Measurements from ENCODE around the gene C4B. TPM values are rescaled to one million over a fixed set of nuclear protein-coding genes. Genes with fewer than 3 reads are reported as not detected.
"Not testable (repeated sequence)": the region's sequence is repeated elsewhere in the genome, so short reads cannot be mapped to it uniquely, and the experiment has no call there.

Gene C4B
- 0.44 and 1.4 TPM in 2 replicates for total RNA-seq

GRCh38 chr6:32014547-32014946, at the start of gene C4B:
C4B (plus strand) TSS chr6:32014795; CDS start chr6:32014846, 51 bp downstream.
- not testable (repeated sequence) for DNase-seq (ENCODE audit: low read depth in 2 of 2)

- no peak for DNase-seq (ENCODE audit: low read depth in 2 of 2)
Observed at GRCh38 chr6:31965700-31966099, 48.9 kb upstream of the C4B start.

GRCh38 chr6:31966506-31966905, 48.1 kb upstream of the C4B start:
- no peak for DNase-seq (ENCODE audit: low read depth in 2 of 2)

- DNase-seq (ENCODE audit: low read depth in 2 of 2), result no peak
Observed at GRCh38 chr6:31966997-31967925, 47.3 kb upstream of the C4B start.

GRCh38 chr6:31967926-31968320, 46.7 kb upstream of the C4B start:
- no peak for DNase-seq (ENCODE audit: low read depth in 2 of 2)

GRCh38 chr6:31968326-31968725, 46.3 kb upstream of the C4B start:
- DNase-seq (ENCODE audit: low read depth in 2 of 2), result no peak

- DNase-seq (ENCODE audit: low read depth in 2 of 2), result no peak
Observed at GRCh38 chr6:31968791-31969711, 45.5 kb upstream of the C4B start.

- DNase-seq (ENCODE audit: low read depth in 2 of 2), result no peak
Observed at GRCh38 chr6:31969712-31970603, 44.6 kb upstream of the C4B start.

- peak in 1 of 2 donors; percentile 8 for DNase-seq (ENCODE audit: low read depth in 2 of 2)
Observed at GRCh38 chr6:31970604-31971271, 43.9 kb upstream of the C4B start.

GRCh38 chr6:31971279-31971992, 43.2 kb upstream of the C4B start:
- DNase-seq (ENCODE audit: low read depth in 2 of 2), result no peak

- DNase-seq (ENCODE audit: low read depth in 2 of 2), result peak; percentile 99 to 100
Observed at GRCh38 chr6:31971993-31972708, 42.4 kb upstream of the C4B start, which contains the start of gene DXO. DXO (minus strand) TSS chr6:31972138; CDS start chr6:31971675, 463 bp downstream.

GRCh38 chr6:31972709-31973350, 41.8 kb upstream of the C4B start:
- peak; percentile 53 to 55 for DNase-seq (ENCODE audit: low read depth in 2 of 2)

GRCh38 chr6:31976065-31976464, 38.5 kb upstream of the C4B start:
- DNase-seq (ENCODE audit: low read depth in 2 of 2), result not testable (repeated sequence)

GRCh38 chr6:31977816-31978431, 36.7 kb upstream of the C4B start:
- no peak for DNase-seq (ENCODE audit: low read depth in 2 of 2)

- DNase-seq (ENCODE audit: low read depth in 2 of 2), result no peak
Observed at GRCh38 chr6:31978831-31979230, 35.8 kb upstream of the C4B start.

- no peak for DNase-seq (ENCODE audit: low read depth in 2 of 2)
Observed at GRCh38 chr6:31979238-31979898, 35.2 kb upstream of the C4B start.

GRCh38 chr6:31980195-31980876, 34.3 kb upstream of the C4B start:
- not testable (repeated sequence) for DNase-seq (ENCODE audit: low read depth in 2 of 2)
